Colonic mucosa (tissue), 4 donors: Measurements from ENCODE around the gene EYS. TPM values are rescaled to one million over a fixed set of nuclear protein-coding genes. Genes with fewer than 3 reads are reported as not detected.

Source experiments
- DNase-seq: peaks from one replicate; pipeline ENCODE4 v3.0.0-alpha.2; 2020
- H3K27ac ChIP-seq: fragments of 200-600 bp; one replicate; pipeline ENCODE4 v1.8.0; 2021
- H3K27me3 ChIP-seq: fragments of 200-600 bp; one replicate; pipeline ENCODE4 v1.8.0; 2021
- H3K36me3 ChIP-seq: fragments of 200-600 bp; one replicate; pipeline ENCODE4 v1.8.0; 2021
- H3K4me1 ChIP-seq: fragments of 200-600 bp; one replicate; pipeline ENCODE4 v1.8.0; 2021; ENCODE audit warnings: mild to moderate bottlenecking
- H3K4me3 ChIP-seq: fragments of 200-600 bp; one replicate; pipeline ENCODE4 v1.8.0; 2021
- H3K9ac ChIP-seq, 2 donors: one replicate each; pipeline ENCODE4 v1.7.0; 2013; ENCODE audit warnings: control low read depth in 2 of 2, low read depth in 2 of 2, low read length in 2 of 2
- H3K9me3 ChIP-seq: fragments of 200-600 bp; one replicate; pipeline ENCODE4 v1.8.0; 2021
- intact Hi-C: fragments of 100-400 bp; cut with DNase I; formaldehyde crosslinking; loops from one replicate; pipeline ENCODE4 v1.14.1; 2022
- total RNA-seq, 2 donors: library from RNA; stranded (reverse); fragmentation: NEBNext Ultra II Directional in 1 of 2; extraction: Animal tissue kit (Norgen Biotek cat#: 25700) in 1 of 2; gene quantifications; one replicate each; pipeline ENCODE4 v1.2.1, GENCODE V29; 2021
- TF ChIP-seq, protein P1 (sequence below): fragments of 200-600 bp; IDR thresholded peaks from one replicate; pipeline ENCODE4 v1.8.0; 2022; ENCODE audit warnings: antibody characterized with exemption, mild to moderate bottlenecking
- donor health status: healthy.
- donor health status: DM: no; HTN: no; CAD: no.
- donor health status: DM: no; HTN: no; CAD: no.

The EYS gene
- total RNA-seq, 2 donors from 2014 or later, result 0.64 to 0.82 TPM

- TF ChIP-seq, protein P1, sequence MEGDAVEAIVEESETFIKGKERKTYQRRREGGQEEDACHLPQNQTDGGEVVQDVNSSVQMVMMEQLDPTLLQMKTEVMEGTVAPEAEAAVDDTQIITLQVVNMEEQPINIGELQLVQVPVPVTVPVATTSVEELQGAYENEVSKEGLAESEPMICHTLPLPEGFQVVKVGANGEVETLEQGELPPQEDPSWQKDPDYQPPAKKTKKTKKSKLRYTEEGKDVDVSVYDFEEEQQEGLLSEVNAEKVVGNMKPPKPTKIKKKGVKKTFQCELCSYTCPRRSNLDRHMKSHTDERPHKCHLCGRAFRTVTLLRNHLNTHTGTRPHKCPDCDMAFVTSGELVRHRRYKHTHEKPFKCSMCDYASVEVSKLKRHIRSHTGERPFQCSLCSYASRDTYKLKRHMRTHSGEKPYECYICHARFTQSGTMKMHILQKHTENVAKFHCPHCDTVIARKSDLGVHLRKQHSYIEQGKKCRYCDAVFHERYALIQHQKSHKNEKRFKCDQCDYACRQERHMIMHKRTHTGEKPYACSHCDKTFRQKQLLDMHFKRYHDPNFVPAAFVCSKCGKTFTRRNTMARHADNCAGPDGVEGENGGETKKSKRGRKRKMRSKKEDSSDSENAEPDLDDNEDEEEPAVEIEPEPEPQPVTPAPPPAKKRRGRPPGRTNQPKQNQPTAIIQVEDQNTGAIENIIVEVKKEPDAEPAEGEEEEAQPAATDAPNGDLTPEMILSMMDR, result no peak
- H3K9ac ChIP-seq, result no peak overlapping the region
- no peaks in the 10 kb centered on the region for H3K4me1 ChIP-seq
- DNase-seq, result no peak
- no peaks in the 10 kb centered on the region for H3K9me3 ChIP-seq
- no peak overlapping the region for H3K4me3 ChIP-seq
- no peak overlapping the region for H3K27ac ChIP-seq
- intact Hi-C loops, result no loop called here
- H3K27me3 ChIP-seq, result no peaks in the 10 kb centered on the region
- H3K36me3 ChIP-seq, result no peaks in the 10 kb centered on the region
Observed at GRCh38 chr6:63929111-63929510, 1777.9 kb downstream of the EYS start.

- no peaks in the 10 kb centered on the region for H3K4me1 ChIP-seq
- no peak overlapping the region for H3K27ac ChIP-seq
- H3K9me3 ChIP-seq, result no peaks in the 10 kb centered on the region
- intact Hi-C loops, result no loop called here
- no peaks in the 10 kb centered on the region for H3K36me3 ChIP-seq
- DNase-seq, result no peak
- TF ChIP-seq, protein P1, result no peak
- no peak overlapping the region for H3K9ac ChIP-seq
- H3K4me3 ChIP-seq, result no peak overlapping the region
- no peaks in the 10 kb centered on the region for H3K27me3 ChIP-seq
Observed at GRCh38 chr6:63928613-63929012, 1778.4 kb downstream of the EYS start.

DNA sequence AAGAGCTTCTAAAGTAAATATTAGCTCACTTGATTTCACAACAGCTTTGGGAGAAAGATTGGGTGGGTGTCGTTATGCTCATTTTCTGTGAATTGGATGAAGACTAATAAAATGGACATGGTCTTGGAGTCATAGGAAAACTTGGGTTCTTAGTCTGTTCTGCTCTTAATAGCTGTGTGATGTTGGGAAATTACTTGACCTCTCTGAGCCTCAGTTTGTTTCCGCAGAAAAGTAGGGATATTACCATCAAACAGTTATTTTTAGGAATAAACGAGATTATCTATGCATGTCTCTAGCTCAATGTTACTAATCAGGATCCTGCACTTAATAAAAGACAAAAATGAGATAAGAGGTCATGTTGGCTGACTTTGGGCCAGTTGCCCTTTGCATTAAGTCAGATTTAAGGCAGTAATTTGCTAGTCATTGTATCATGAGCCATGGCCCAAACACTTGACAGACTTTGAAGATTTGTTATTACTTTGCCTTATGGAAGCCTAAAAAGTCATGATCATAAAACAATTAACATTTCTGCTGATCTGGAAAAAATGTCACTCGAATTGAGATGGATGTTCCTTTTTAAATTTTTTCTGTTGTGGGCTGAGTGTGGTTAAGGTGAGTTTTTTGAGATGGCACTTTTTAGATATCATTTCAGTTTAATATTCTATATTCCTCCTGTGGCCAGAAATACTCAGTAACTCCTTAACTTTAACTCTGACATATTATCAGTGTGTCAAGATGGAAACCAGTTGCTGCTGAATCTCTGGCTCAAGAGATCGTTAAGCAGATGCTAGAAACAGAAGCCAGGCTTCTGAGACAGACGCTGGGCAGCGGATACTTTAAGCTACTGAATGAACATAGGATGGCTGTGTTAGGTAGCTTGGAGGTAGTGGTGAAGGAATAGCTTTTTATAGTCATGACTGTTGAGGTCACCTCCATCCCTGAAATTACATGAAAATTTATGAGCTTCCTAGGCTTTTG lies 1779.8 kb downstream of the EYS start:
- Histone ChIP-seq H3K36me3 (no peaks in the 10 kb centered on the region), H3K9me3 (no peaks in the 10 kb centered on the region), H3K4me1 (no peaks in the 10 kb centered on the region), H3K9ac (no peak overlapping the region), H3K4me3 (no peak overlapping the region), H3K27ac (peak overlapping the region; percentile 6), H3K27me3 (no peaks in the 10 kb centered on the region)
- intact Hi-C loops, result no loop called here
- no peak for DNase-seq
- TF ChIP-seq, protein P1, result no peak

- Histone ChIP-seq H3K4me3 (no peak overlapping the region), H3K36me3 (no peaks in the 10 kb centered on the region), H3K27ac (peak overlapping the region; percentile 6), H3K4me1 (no peaks in the 10 kb centered on the region), H3K27me3 (no peaks in the 10 kb centered on the region), H3K9ac (no peak overlapping the region), H3K9me3 (no peaks in the 10 kb centered on the region)
- intact Hi-C loops, result no loop called here
- TF ChIP-seq, protein P1, result no peak
- no peak for DNase-seq
Observed at GRCh38 chr6:63926258-63926780, 1780.7 kb downstream of the EYS start.

DNA sequence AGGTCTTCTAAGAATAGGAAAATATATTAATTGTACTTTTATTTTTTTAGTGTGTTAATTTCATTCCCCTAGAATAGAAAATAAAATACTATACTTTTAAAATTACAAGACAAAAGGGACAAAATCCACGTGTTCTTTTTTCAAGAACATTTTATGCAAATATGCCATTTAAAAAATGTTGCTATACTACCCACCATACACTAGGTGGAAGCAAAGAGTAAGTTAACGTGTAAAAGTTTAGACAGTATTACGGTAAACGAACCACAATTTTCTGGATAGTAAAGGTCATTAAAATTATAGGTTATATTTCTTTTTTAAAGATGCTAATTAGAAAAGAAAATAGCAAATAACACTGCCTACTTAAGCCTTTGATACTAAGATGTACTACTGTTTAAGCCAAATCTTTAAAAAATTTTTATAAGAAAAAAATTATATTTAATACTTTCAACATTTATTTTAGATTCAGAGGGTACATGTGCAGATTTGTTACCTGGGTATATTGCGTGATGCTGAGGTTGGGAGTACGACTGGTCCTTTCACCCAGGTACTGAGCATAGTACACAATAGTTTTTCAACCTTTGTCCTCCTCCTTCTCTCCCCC lies 1783.8 kb downstream of the EYS start:
- Histone ChIP-seq H3K36me3 (no peaks in the 10 kb centered on the region), H3K9ac (no peak overlapping the region), H3K4me3 (no peak overlapping the region), H3K4me1 (no peaks in the 10 kb centered on the region), H3K27ac (no peak overlapping the region), H3K9me3 (no peaks in the 10 kb centered on the region), H3K27me3 (no peaks in the 10 kb centered on the region)
- TF ChIP-seq, protein P1, result peak; percentile 65
- intact Hi-C loops, result loop anchor here (2.0 to 5.0 kb wide), 2 partner anchors 89 to 408 kb away; no protein-coding TSS in a partner anchor
- DNase-seq, result no peak
